ENCODE measurements around the gene PPP1R3C.

The PPP1R3C gene

GRCh38 chr10:91629715-91630549 lies 2.9 kb downstream of the PPP1R3C start:
- DNase-seq: no peak

GRCh38 chr10:91628383-91628782 lies 4.5 kb downstream of the PPP1R3C start:
- DNase-seq: no peak

- no peak for DNase-seq
These were observed 5.3 kb downstream of the PPP1R3C start for GRCh38 chr10:91627344-91628102.

- no peak for DNase-seq
These were observed 5.9 kb downstream of the PPP1R3C start for GRCh38 chr10:91626936-91627335.

DNA sequence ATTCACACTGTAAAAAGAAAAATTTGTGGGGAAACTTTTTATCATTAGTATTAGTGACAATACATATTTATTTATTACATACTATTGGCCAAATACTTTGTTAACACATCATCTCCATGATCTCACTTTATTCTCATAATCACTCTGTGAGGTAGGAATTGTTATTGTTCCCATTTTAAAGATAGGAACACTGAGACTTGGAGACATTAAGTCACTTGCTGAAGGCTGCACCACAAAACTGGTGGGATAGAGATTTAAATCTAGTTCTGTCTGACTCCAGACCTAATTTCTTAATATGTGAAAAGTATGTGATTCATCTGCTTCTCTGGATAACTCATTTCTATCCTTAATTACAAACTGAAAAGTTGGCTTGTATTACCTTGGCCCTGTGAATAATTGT lies 8.2 kb downstream of the PPP1R3C start:
- DNase-seq: no peak

GRCh38 chr10:91622601-91623000 lies 10.3 kb downstream of the PPP1R3C start:
- DNase-seq: no peak

GRCh38 chr10:91621483-91622113 lies 11.3 kb downstream of the PPP1R3C start:
- no peak for DNase-seq

- no peak for DNase-seq
These were observed 15.7 kb downstream of the PPP1R3C start for GRCh38 chr10:91617072-91617609.

GRCh38 chr10:91616137-91616536 lies 16.7 kb downstream of the PPP1R3C start:
- DNase-seq: no peak

DNA sequence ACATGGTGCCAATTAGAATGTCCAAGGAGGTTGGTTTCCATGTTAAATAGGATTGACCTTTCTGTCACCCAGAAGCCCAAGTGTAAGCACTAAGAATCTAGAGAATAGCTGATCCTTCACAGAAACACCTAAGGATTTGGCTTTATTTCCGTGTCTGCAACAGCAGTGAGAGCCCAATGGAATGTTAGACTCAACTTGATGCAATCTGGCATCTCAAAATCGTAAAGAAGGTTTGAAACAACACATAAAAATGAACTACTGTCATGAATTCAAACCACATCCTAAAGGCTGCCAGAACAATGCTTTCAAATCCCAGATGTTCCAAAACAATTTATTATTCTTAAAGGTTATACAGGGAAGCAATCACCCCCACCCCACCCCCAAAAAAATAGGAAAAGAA lies 18.6 kb downstream of the PPP1R3C start:
- DNase-seq: no peak

DNA sequence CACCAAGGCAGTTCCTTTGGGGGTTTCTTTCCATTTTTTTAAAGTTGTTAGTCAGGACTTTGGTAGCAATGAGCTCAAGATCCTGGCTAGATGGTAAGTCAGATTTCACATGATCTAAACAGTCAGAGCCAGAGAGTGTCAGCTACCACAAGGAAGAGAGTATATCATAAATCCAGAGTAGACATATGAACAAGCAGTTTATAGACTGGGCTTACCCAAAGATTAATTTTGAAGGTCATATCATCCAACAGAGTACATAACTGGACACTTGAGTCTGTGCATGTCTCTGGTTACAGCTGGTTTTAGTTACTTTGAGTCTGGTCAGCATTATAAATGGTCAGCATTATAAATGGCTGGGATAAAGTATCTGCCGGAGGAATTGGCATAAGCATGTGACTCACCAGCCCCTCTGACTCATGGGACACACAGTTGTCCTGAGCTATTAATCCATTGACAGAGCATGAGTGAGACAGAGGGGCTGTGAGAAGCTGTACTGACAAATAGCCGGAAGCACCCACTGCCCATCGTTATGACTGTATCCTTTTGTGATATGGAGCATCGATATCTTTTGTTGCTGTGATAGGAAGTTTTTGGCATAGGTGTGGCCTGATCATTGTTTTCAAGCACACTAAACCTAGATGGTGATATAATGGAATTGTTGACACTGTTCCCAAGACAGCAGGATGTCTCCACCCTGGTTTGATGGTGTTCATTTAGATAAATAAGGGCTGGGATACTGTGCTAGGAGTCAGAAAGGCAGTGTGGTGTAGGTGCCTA lies 19.3 kb downstream of the PPP1R3C start:
- no peak for DNase-seq

DNA sequence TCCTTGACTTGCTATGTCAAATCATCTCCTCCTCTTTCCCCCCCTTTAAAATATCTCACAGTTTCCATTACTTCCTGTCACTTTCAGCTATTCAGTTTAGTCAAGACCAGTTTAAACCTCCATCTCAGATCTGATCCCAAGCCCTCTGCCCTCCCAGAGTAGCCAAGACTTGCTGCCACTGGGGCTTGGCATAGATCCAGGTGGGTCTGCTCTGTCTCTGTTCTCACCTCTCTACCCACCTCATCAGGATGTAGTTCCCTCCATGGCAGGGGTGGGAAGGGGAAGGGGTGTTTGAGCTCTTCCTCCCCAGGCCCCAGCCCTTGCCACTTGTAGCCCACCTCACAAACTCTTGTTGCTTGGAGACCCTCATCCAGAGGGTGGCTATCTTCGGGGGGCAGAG lies 22.0 kb downstream of the PPP1R3C start:
- no peak for DNase-seq

DNA sequence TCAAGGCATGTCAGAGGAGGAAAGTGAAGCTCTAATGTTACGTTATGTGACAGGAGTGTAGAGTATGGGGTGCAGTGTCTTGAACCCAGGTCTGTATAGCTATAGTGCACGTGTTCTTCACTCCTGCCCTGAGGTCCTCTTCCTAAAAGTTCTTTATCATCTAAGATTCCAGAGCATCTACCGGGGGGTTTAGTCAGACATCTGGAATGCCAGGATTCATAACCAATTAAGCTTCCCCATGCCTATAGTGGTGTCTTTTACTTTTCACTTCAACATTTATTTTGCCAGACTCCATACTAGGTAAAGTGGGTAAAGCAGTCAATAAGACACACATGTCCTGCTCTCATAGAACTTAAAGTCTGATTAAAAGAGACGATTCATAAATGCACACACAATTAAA lies 22.4 kb downstream of the PPP1R3C start:
- no peak for DNase-seq

DNA sequence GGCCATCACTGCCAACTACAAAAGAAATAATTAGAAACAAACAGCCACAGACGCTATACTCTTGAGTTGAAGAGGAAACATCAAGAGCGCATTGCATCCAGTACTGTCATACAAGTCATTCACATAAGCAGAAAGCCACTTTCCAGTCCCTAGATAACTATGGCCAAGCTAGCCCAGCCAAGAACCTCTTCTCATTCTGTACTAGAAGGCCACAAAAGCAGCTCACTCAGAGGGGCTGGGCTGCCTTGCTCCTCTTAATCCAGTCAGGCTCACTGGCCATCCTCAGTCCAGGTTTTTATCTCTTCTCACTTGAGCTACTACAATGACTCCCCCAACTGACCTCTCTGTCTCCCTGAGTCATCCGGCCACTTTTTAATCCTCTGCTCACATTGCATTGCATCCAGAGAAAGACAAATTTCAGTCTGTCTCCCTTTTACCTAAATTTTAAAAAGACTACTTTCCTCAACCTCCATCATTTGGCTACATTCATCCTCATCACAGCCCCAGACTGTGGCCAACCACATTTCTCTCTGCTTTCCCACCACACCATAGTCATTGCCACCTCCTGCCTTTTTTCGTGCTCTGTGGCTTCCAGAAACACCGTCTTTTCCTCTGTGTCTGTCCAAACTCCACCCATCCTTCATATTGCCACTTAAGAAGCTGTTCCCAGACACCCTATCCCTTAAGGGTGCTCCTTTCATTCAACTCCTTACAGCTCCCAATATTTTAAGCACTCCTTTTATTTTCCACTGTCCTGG lies 25.0 kb downstream of the PPP1R3C start:
- DNase-seq: no peak

GRCh38 chr10:91605968-91606367 lies 26.9 kb downstream of the PPP1R3C start:
- DNase-seq: no peak

- DNase-seq: no peak
These were observed 28.0 kb downstream of the PPP1R3C start for GRCh38 chr10:91604553-91605534.

DNA sequence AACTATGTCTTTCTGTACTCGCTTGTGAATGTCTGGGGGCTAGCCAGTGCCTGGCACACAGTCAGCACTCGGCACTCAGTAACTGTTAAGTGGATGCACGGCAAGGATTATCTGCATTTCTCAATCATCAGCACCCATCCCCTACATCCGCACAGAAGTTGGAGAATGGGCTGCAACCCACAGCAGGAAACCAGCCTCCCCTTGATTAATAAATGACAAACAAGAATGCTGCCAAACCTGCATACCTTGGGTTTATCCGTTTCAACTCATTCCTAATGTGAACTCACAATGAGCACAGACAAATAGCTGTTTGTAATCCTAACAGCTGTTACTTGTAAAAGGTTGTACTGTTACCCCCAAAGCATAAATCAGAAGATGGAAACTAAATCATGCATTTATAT lies 28.9 kb downstream of the PPP1R3C start:
- DNase-seq: no peak

DNA sequence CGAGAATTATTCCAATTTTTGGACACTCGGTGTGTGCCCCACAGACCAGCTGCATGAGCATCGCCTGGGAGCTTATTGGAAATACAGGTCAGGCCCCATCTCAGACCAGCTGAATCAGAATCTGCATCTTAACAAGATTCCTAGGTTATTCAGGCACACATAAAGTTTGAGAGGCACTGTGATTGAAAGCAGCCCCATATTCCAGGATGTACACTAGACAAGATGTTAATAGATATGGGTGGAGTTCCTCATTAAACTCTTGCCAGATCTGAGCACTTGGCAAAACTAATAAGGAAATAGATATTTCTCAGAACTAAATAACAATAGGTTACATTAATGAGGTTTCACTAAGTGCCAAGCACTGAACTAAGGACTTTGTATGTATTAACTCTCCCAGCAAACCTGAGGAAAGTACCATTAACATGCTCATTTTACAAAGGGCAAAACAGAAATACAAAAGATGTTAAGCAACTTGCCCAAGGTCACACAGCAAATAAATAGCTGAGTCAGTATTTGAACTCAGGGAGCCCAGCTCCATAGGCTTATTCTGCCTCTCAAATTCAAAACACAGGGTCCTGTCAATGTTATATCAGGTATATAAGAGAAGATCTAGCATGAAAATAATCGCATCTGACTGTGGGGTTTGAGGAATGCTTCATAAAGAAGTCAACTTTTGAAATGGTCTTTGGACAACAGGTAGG lies 29.9 kb downstream of the PPP1R3C start:
- DNase-seq: no peak

DNA sequence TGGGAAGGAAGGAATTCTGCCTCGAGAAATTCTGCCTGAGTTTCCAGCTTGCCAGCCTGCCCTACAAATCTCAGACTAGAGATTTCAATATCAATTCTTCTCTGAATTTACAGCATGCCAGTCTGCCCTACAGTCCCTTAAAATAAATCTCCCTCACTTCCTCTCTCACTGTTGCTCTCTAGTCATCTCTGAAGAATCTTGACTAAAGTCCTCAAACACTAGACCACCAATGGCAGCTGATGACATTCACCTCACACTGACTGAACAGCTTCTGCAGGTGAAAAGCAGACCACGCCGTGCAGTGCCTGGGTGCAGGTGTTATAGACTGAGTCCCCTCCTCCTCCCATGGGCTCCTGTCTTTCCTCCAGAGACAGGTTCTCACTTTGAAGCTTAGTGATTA lies 30.4 kb downstream of the PPP1R3C start:
- no peak for DNase-seq

All from nucleus accumbens (tissue), 56 donors.